ENCODE data around the gene PRAC2. TPM values are rescaled to one million over a fixed set of nuclear protein-coding genes. Genes with fewer than 3 reads are reported as not detected.

PRAC2 gene
- total and polyA plus RNA-seq, 4 experiments from 2014 or later: not detected

DNA sequence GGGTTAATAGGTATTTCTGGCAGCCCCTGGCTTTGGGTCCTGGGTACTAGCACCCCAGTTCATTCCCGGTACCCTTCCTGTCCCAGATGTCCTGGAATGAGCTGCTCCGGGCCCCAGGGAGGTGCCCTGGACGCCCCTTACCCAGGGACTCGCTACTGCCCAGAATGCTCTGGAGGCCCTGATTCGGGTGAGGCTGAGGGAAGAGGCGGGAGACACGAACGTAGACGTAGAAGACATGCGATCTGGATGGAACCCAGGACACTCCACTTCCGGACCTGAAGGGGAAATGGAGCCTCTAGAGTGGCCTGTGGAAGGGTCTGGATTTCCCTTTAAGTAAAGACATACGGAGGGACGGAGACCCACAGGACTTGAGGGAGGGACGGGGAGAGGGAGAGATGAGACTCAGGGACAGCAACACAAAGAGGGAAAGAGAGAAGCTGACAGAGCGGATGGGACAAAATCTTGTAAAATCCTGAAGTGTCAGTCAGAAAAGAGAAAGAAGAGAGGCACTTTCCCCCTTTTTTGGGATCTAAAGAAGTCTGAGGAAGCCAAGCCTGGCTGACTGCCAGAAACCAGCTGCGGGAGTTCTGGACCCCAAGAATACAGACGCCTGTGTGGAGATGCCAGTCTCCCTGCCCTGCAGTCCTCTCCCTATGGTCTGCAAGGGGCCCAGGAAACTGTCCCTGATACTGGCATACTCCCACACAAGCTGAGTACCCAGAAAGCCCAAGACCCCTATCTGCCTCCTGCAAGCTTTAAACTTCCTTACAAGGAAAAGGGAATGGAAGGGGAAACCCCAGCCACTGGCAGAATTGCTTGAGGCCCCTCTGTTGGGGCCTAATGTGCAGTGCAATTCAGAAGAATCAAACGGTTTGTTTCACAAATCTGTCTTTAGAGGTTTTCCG is 6.6 kb downstream of the PRAC2 start:
- peak overlapping the region in 4 of 8 donors; percentile 28 to 84 (median 46) for H3K4me3 Mint-ChIP-seq
- H3K4me1 ChIP-seq (ENCODE audit: insufficient read depth, low read length): peaks cover 31% of the 10 kb centered on the region
- peaks cover 0 to 18% (median 0%) of the 10 kb centered on the region in 8 donors for H3K9me3 Mint-ChIP-seq
- ChIA-PET CTCF (ENCODE audit: partially characterized antibody) (no interaction called here), POLR2A (ENCODE audit: partially characterized antibody) (interaction anchor here (2.0 kb wide), 1 partner anchor 11 kb away, joined by 7 read pairs; no protein-coding TSS in a partner anchor)
- no peak overlapping the region for H3K27ac ChIP-seq (ENCODE audit: low read depth, low read length)
- intact Hi-C loops (cut with micrococcal nuclease): no loop called here
- H3K36me3 ChIP-seq (ENCODE audit: insufficient read depth, low read length): no peaks in the 10 kb centered on the region
- no peak overlapping the region for H3K4me3 ChIP-seq (ENCODE audit: low read length in 2 of 2)
- H3K4me1 Mint-ChIP-seq: peaks cover 16 to 71% (median 29%) of the 10 kb centered on the region in 4 donors
- DNase-seq: no peak
- peak overlapping the region in 1 of 7 donors; percentile 85 for H3K27ac Mint-ChIP-seq
- H3K27me3 ChIP-seq (ENCODE audit: insufficient read depth, low read length): peaks cover 89% of the 10 kb centered on the region
- H3K27me3 Mint-ChIP-seq: peaks cover 65 to 86% of the 10 kb centered on the region in 2 donors
- no peaks in the 10 kb centered on the region for H3K36me3 Mint-ChIP-seq
- no peaks in the 10 kb centered on the region for H3K9me3 ChIP-seq (ENCODE audit: control insufficient read depth in 1 of 2, low read length in 2 of 2)

DNA sequence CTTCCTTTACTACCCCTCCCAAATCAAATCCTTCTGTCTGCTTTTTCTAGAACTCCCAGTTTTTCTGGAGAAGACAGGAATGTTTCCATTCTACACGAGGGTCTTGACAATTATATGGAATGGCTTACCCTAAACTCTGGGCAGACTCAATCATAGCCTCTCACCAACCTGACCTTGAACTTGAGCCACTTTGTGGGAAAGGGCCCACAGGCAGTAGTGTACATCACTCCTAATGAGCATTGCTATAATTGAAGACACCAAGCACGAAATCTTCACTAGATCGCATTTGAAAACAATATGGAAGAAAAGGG is 7.2 kb downstream of the PRAC2 start:
- no peaks in the 10 kb centered on the region for H3K36me3 ChIP-seq (ENCODE audit: insufficient read depth, low read length)
- intact Hi-C loops (cut with micrococcal nuclease): no loop called here
- H3K4me3 ChIP-seq (ENCODE audit: low read length in 2 of 2): no peak overlapping the region
- POLR2A ChIA-PET (ENCODE audit: partially characterized antibody): no interaction called here
- CTCF ChIA-PET (ENCODE audit: partially characterized antibody): no interaction called here
- no peaks in the 10 kb centered on the region for H3K9me3 ChIP-seq (ENCODE audit: control insufficient read depth in 1 of 2, low read length in 2 of 2)
- peak overlapping the region in 1 of 7 donors; percentile 52 for H3K27ac Mint-ChIP-seq
- H3K9me3 Mint-ChIP-seq: peaks cover 0 to 15% (median 0%) of the 10 kb centered on the region in 8 donors
- peaks cover 14 to 70% (median 24%) of the 10 kb centered on the region in 4 donors for H3K4me1 Mint-ChIP-seq
- peak overlapping the region in 2 of 8 donors; percentile 39 for H3K4me3 Mint-ChIP-seq
- peaks cover 89% of the 10 kb centered on the region for H3K27me3 ChIP-seq (ENCODE audit: insufficient read depth, low read length)
- peaks cover 25% of the 10 kb centered on the region for H3K4me1 ChIP-seq (ENCODE audit: insufficient read depth, low read length)
- no peaks in the 10 kb centered on the region for H3K36me3 Mint-ChIP-seq
- DNase-seq: no peak
- no peak overlapping the region for H3K27ac ChIP-seq (ENCODE audit: low read depth, low read length)
- H3K27me3 Mint-ChIP-seq: peaks cover 66 to 87% of the 10 kb centered on the region in 2 donors

DNA sequence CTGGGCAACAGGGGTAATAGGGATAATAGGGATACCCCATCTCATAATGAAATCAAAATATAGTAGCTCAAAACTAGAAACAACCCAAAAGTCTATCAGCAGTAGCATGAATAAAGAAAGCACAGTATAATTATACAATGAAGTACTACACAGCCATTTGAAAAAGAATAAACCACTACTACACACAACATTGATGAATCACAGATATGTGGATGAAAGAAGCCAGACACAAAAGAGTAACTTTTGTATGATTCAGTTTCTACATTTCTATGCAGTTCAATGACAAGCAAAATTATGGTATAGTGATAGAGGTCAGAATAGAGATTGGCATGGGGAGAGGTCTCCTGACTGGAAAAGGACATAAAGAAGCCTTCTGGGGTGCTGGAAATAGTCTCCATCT is 8.4 kb downstream of the PRAC2 start:
- H3K27me3 ChIP-seq (ENCODE audit: insufficient read depth, low read length): peaks cover 82% of the 10 kb centered on the region
- POLR2A ChIA-PET (ENCODE audit: partially characterized antibody): no interaction called here
- H3K36me3 Mint-ChIP-seq: no peaks in the 10 kb centered on the region
- H3K4me3 ChIP-seq (ENCODE audit: low read length in 2 of 2): no peak overlapping the region
- peaks cover 13 to 59% (median 23%) of the 10 kb centered on the region in 4 donors for H3K4me1 Mint-ChIP-seq
- peaks cover 69 to 87% of the 10 kb centered on the region in 2 donors for H3K27me3 Mint-ChIP-seq
- no peak overlapping the region for H3K27ac Mint-ChIP-seq
- DNase-seq: no peak
- H3K27ac ChIP-seq (ENCODE audit: low read depth, low read length): no peak overlapping the region
- H3K9me3 ChIP-seq (ENCODE audit: control insufficient read depth in 1 of 2, low read length in 2 of 2): no peaks in the 10 kb centered on the region
- H3K4me1 ChIP-seq (ENCODE audit: insufficient read depth, low read length): peaks cover 23% of the 10 kb centered on the region
- CTCF ChIA-PET (ENCODE audit: partially characterized antibody): interaction anchor here (1.0 to 1.2 kb wide), 2 partner anchors 138 to 302 kb away, joined by 3 to 5 read pairs; no protein-coding TSS in a partner anchor
- H3K4me3 Mint-ChIP-seq: no peak overlapping the region
- peaks cover 0 to 9% (median 0%) of the 10 kb centered on the region in 8 donors for H3K9me3 Mint-ChIP-seq
- intact Hi-C loops (cut with micrococcal nuclease): no loop called here
- no peaks in the 10 kb centered on the region for H3K36me3 ChIP-seq (ENCODE audit: insufficient read depth, low read length)

DNA sequence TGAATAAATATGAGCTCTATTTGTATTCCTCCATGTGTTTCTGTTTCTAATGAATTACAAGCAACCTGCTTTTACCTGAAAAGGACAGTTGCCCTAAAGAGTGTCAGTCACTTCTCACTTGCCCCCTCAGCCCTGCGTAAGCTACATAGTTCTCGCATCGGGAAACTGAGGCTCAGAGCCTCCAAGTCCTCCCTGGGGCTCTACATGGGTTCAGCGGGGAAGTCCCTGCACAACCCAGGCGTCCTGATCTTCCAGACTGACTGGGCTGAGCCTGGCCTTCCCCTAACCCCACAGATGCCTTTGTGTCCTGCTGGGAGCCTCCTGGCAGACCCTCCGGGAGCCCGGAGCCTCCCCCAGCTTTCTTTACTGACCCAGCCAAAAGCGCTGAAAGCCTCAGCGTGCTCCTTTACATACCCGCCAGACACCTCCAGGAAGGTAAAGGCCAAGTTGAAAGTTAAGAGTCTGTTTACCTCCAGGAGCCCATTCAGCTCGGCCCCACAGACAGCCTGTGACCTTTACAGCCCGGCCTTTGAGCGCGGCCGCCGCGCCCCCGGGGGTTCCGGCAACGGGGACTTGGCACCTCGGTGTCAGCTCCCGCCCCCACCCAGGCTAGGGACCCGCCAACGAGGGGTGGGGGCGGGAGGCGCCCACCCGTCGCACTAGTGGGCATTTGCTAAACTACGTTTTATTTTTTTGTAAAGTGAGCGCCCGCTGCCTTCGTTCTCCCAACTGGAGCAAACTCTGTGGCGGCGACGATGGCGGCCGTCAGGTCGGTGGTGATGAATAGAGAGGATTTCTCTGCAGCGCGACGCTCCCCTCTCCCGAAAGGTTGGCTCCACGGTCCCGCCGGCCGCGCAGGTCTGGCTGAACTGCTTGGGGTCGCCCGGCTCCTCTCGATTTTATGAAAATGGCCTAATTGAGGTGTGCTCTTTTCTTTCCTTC is 10.0 kb downstream of the PRAC2 start:
- POLR2A ChIA-PET (ENCODE audit: partially characterized antibody): interaction anchor here (1.0 to 1.2 kb wide), 2 partner anchors 9 to 10 kb away, joined by 3 read pairs; no protein-coding TSS in a partner anchor
- H3K9me3 Mint-ChIP-seq: peaks cover 0 to 6% (median 0%) of the 10 kb centered on the region in 8 donors
- Histone ChIP-seq H3K27ac (ENCODE audit: low read depth, low read length) (no peak overlapping the region), H3K9me3 (ENCODE audit: control insufficient read depth in 1 of 2, low read length in 2 of 2) (no peaks in the 10 kb centered on the region), H3K36me3 (ENCODE audit: insufficient read depth, low read length) (no peaks in the 10 kb centered on the region), H3K27me3 (ENCODE audit: insufficient read depth, low read length) (peaks cover 76% of the 10 kb centered on the region), H3K4me1 (ENCODE audit: insufficient read depth, low read length) (peaks cover 21% of the 10 kb centered on the region), H3K4me3 (ENCODE audit: low read length in 2 of 2) (no peak overlapping the region)
- H3K36me3 Mint-ChIP-seq: no peaks in the 10 kb centered on the region
- intact Hi-C loops (cut with micrococcal nuclease): no loop called here
- peaks cover 69 to 84% of the 10 kb centered on the region in 2 donors for H3K27me3 Mint-ChIP-seq
- peak overlapping the region in 7 of 8 donors; percentile 50 to 85 (median 67) for H3K4me3 Mint-ChIP-seq
- peaks cover 11 to 47% (median 20%) of the 10 kb centered on the region in 4 donors for H3K4me1 Mint-ChIP-seq
- H3K27ac Mint-ChIP-seq: peak overlapping the region in 1 of 7 donors; percentile 64
- CTCF ChIA-PET (ENCODE audit: partially characterized antibody): interaction anchor here (1.0 to 1.2 kb wide), 2 partner anchors 9 to 140 kb away, joined by 4 to 5 read pairs; partner anchors contain the start of gene PRAC2
- DNase-seq: no peak

DNA sequence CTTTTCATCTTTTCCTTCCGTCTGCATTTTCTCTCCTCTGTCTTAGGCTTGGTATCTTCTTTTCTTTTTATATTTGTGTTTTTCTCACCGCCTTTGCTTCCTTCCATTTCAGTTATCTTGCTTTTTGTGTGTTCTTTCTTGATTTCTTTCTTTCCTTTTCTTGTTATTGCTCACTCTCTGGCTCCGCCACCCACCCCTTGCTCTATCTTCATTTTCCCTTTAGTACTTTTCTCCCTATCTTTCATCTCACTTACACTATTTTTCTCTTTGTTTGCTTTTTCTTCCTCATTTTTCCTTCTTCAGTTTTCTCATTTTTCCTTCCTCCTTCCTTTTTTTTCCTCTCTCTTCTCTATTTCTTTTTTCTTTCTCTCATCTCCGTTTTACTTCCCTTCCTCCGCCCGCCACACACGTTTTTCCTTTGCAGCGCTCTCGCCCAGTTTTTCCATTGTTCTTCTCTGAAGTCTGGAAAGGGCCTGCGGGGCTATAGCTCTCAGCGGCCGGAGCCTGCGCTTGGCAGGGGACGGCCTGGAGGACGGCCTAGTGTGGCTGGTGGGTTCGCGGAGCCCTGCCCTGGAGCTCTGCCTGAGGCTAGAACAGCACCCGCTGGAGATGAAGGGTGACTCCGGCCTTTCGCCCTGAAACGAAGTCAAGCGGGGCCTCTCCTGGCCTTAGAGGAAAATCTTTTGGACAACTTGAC is 10.8 kb downstream of the PRAC2 start:
- Histone ChIP-seq H3K27me3 (ENCODE audit: insufficient read depth, low read length) (peaks cover 74% of the 10 kb centered on the region), H3K9me3 (ENCODE audit: control insufficient read depth in 1 of 2, low read length in 2 of 2) (no peaks in the 10 kb centered on the region), H3K36me3 (ENCODE audit: insufficient read depth, low read length) (no peaks in the 10 kb centered on the region), H3K4me1 (ENCODE audit: insufficient read depth, low read length) (peaks cover 16% of the 10 kb centered on the region), H3K27ac (ENCODE audit: low read depth, low read length) (no peak overlapping the region), H3K4me3 (ENCODE audit: low read length in 2 of 2) (no peak overlapping the region)
- intact Hi-C loops (cut with micrococcal nuclease): loop anchor here (2.0 kb wide), 1 partner anchor 17 kb away; no protein-coding TSS in a partner anchor
- peak overlapping the region in 1 of 7 donors; percentile 64 for H3K27ac Mint-ChIP-seq
- ChIA-PET CTCF (ENCODE audit: partially characterized antibody) (interaction anchor here (1.1 to 1.4 kb wide), 2 partner anchors 10 to 145 kb away, joined by 3 to 4 read pairs; no protein-coding TSS in a partner anchor), POLR2A (ENCODE audit: partially characterized antibody) (interaction anchor here (1.0 kb wide), 1 partner anchor 10 kb away, joined by 3 read pairs; no protein-coding TSS in a partner anchor)
- peaks cover 69 to 85% of the 10 kb centered on the region in 2 donors for H3K27me3 Mint-ChIP-seq
- no peaks in the 10 kb centered on the region for H3K36me3 Mint-ChIP-seq
- peaks cover 0 to 6% (median 0%) of the 10 kb centered on the region in 8 donors for H3K9me3 Mint-ChIP-seq
- DNase-seq: no peak
- H3K4me1 Mint-ChIP-seq: peaks cover 8 to 41% (median 18%) of the 10 kb centered on the region in 4 donors
- H3K4me3 Mint-ChIP-seq: peak overlapping the region in 7 of 8 donors; percentile 50 to 85 (median 67)

DNA sequence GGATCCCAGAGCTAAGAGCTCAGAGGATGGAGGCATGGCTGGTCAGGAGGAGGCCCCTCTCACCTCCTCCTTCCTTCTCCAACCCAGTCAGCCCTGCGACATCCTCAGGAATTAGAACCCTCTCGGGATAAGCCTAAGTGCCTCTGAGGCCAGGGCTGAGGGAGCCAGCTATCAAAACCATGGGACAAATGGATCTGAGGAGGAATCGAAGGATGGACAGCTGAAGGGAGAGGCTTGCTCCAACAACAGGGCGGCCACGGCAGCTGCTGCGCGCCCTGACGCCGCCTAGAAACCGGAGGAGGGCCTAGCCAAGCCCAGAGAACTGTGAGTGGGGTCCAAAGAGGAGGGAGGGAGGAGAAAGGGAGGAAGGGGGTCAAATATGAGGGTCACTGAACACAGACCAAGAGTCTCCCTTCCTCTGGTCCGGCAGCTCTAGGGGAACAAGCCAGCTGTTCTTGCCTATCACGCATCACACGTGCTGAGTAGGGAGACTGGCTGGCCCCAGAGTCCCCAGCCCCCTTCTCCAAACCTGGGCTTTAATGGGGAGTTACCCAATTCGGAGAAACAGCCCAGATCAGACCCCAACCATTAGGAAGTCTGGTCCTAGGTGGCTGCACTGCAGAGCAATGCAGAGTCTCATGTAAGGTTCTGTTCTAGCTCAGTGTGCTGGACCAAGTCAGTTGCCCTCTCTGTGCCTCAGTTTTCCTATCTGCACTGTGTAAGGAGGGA is 11.5 kb downstream of the PRAC2 start:
- Histone ChIP-seq H3K9me3 (ENCODE audit: control insufficient read depth in 1 of 2, low read length in 2 of 2) (no peaks in the 10 kb centered on the region), H3K27ac (ENCODE audit: low read depth, low read length) (no peak overlapping the region), H3K4me1 (ENCODE audit: insufficient read depth, low read length) (peaks cover 19% of the 10 kb centered on the region), H3K4me3 (ENCODE audit: low read length in 2 of 2) (no peak overlapping the region), H3K36me3 (ENCODE audit: insufficient read depth, low read length) (no peaks in the 10 kb centered on the region), H3K27me3 (ENCODE audit: insufficient read depth, low read length) (peaks cover 74% of the 10 kb centered on the region)
- Mint-ChIP-seq H3K4me3 (peak overlapping the region in 2 of 8 donors; percentile 10 to 20), H3K27ac (no peak overlapping the region), H3K9me3 (peaks cover 0 to 7% (median 0%) of the 10 kb centered on the region in 8 donors), H3K4me1 (peaks cover 11 to 42% (median 21%) of the 10 kb centered on the region in 4 donors), H3K36me3 (no peaks in the 10 kb centered on the region), H3K27me3 (peaks cover 70 to 87% of the 10 kb centered on the region in 2 donors)
- ChIA-PET CTCF (ENCODE audit: partially characterized antibody) (interaction anchor here (1.1 to 1.4 kb wide), 2 partner anchors 11 to 144 kb away, joined by 3 to 4 read pairs; no protein-coding TSS in a partner anchor), POLR2A (ENCODE audit: partially characterized antibody) (interaction anchor here (1.2 kb wide), 1 partner anchor 11 kb away, joined by 5 read pairs; no protein-coding TSS in a partner anchor)
- no peak for DNase-seq
- intact Hi-C loops (cut with micrococcal nuclease): loop anchor here (2.0 kb wide), 1 partner anchor 16 kb away; no protein-coding TSS in a partner anchor
